ENCODE results near the gene SELENOO. TPM values are rescaled to one million over a fixed set of nuclear protein-coding genes. Genes with fewer than 3 reads are reported as not detected.

Gene SELENOO
- total RNA-seq, 1 experiment from 2014 or later = 19.0 TPM

DNA sequence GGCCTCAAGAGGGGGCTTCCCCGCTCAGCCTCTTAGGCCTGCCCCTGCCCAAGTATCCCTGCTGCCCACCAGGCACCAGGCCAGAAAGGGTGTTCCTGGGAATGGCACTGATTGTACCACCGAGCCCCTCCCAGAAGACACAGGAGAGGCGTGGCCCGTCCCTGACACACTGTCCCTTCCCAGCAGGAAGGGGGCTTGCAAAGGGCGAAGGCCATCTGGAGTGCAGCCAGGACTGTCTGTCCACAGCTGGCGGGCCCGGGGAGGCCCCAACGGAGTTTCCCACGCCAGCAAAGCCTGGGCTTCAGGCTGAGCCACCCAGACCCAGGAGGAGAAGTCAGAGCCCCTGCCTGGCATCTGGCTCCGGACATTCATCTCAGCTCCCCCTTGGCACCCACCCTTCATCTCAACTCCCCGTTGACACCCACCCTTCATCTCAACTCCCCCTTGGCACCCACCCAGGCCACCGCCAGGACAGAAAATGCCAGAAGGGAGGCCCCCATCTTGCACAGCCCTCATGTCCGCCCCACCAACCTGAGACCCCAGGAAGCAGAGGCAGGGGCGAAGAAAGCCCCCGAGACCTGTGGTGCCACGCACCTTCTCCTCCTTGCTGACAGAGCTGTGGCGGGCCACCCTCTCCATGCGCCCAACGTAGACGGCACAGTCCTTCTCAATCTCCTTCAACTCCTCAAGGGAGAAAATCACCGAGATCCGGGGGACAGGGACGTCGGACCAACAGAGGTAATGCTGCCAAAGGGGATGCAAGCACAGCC lies 24.6 kb downstream of the SELENOO start:
- no peak overlapping the region for H2AFZ ChIP-seq (ENCODE audit: low read length)
- H3K79me1 ChIP-seq (ENCODE audit: insufficient read depth, low read depth, low read length, poor library complexity, severe bottlenecking) = no peaks in the 10 kb centered on the region
- H3K36me3 Mint-ChIP-seq (ENCODE audit: insufficient read depth in 1 of 3, low read depth in 3 of 3) = peaks cover 20 to 49% (median 35%) of the 10 kb centered on the region in 3 experiments
- no peak for DNase-seq
- no peak overlapping the region for H3K9ac ChIP-seq (ENCODE audit: extremely low read depth, insufficient read length, low read length)
- no peak overlapping the region for H3K14ac ChIP-seq (ENCODE audit: insufficient read depth, low read length)
- H3K27me3 Mint-ChIP-seq (ENCODE audit: low read depth) = no peaks in the 10 kb centered on the region
- no peak overlapping the region for H3K56ac ChIP-seq (ENCODE audit: insufficient read length, low read depth, low read length)
- no peak overlapping the region for H2BK15ac ChIP-seq (ENCODE audit: low read depth, low read length)
- peaks cover 0 to 2% of the 10 kb centered on the region in 2 experiments; a peak in 1 of 5 replicates for H3K9me3 Mint-ChIP-seq
- no peak overlapping the region for H4K5ac ChIP-seq (ENCODE audit: insufficient read length, low read depth, low read length)
- H3T11ph ChIP-seq (ENCODE audit: low read length) = no peak overlapping the region
- H3K27ac ChIP-seq (ENCODE audit: insufficient read length, low read depth, low read length) = no peak overlapping the region
- H4K8ac ChIP-seq (replicated peaks; ENCODE audit: insufficient read length, low read depth, low read length) = no peak overlapping the region
- no peaks in the 10 kb centered on the region for H3K23me2 ChIP-seq (ENCODE audit: insufficient read length, low read depth, low read length, poor library complexity, severe bottlenecking)
- no peak overlapping the region for H3K4ac ChIP-seq (ENCODE audit: low read depth, low read length)
- no peaks in the 10 kb centered on the region for H3K79me2 ChIP-seq (ENCODE audit: insufficient read depth, low read length)
- H2BK120ac ChIP-seq (ENCODE audit: low read depth, low read length, poor library complexity, severe bottlenecking) = no peak overlapping the region
- no peaks in the 10 kb centered on the region for H3K9me3 ChIP-seq (ENCODE audit: control insufficient read depth, low read depth, low read length)
- H4K91ac ChIP-seq (ENCODE audit: insufficient read length, low read depth, low read length) = no peak overlapping the region
- no peak overlapping the region for H3K18ac ChIP-seq (ENCODE audit: insufficient read length, low read depth, low read length)
- no peak overlapping the region for H2BK5ac ChIP-seq (ENCODE audit: insufficient read length, low read length)
- TF ChIP-seq CTCF (conservative IDR thresholded peaks at IDR 0.05) = no peak
- no peak overlapping the region for H3K23ac ChIP-seq (ENCODE audit: insufficient read length, low read depth, low read length)
- H3K4me1 ChIP-seq (ENCODE audit: insufficient read depth, low read length) = no peaks in the 10 kb centered on the region
- H3K4me2 ChIP-seq (ENCODE audit: insufficient read depth, insufficient read length, low read length) = no peak overlapping the region
- H2AK5ac ChIP-seq (ENCODE audit: insufficient read length, low read length) = no peak overlapping the region
- WGBS (ENCODE audit: extremely low coverage, insufficient read length, low lambda C conversion rate) = no CpG with 5 or more reads among the region's 24 CpGs
- H2BK20ac ChIP-seq (ENCODE audit: low read depth, low read length, poor library complexity, severe bottlenecking) = no peak overlapping the region
- H3K27ac Mint-ChIP-seq = no peak overlapping the region; a peak in 1 of 7 replicates
- H3K27me3 ChIP-seq (ENCODE audit: insufficient read depth, low read length) = no peaks in the 10 kb centered on the region
- no peaks in the 10 kb centered on the region for H3K4me1 Mint-ChIP-seq
- H3K4me3 Mint-ChIP-seq = no peak overlapping the region
- no peak overlapping the region for H2BK12ac ChIP-seq (ENCODE audit: insufficient read length, low read depth, low read length)
- no peaks in the 10 kb centered on the region for H4K20me1 ChIP-seq (ENCODE audit: control insufficient read depth, insufficient read depth, insufficient read length)

Measured in H9 (cell line).